Measurements from ENCODE around the gene CRACR2A.

The CRACR2A gene

DNA sequence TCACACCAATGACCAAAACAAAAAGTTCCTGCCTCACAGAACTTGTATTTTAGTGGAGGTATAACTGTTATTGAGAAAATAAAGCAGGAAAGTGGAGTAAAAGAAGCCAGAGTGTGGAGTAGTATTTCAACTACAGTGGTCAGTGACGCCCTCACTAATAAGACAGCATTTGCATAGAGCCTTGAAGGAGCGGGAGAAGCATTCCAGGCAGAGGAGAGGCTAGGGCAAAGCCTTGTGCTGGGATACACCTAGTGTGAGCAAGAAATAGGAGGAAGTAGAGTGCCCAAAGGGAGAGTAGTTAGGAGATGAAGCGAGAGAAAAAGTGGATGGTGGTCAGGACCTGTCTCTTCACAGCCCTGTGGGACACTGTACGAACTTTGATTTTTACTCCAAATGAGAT is 107.8 kb downstream of the CRACR2A start:
- no peak for DNase-seq

DNA sequence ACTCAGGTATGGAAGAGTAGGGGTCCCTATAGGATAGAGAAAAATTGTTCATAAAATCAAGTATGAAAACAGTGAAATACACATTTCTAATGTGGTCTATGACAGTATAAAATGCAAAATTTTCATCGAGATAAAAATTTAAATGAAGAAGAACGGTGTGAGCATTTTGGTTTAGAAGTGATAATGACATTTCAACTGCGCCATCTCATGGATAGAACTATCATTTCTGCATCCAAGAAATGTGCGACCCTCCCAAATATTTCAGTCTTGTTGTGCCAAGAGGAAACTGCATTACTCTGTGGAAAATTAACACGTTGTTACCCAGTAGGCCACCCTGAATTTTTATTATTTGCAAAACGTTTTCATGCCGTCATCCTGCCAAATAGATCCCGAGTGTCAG is 108.8 kb downstream of the CRACR2A start:
- DNase-seq = no peak

DNA sequence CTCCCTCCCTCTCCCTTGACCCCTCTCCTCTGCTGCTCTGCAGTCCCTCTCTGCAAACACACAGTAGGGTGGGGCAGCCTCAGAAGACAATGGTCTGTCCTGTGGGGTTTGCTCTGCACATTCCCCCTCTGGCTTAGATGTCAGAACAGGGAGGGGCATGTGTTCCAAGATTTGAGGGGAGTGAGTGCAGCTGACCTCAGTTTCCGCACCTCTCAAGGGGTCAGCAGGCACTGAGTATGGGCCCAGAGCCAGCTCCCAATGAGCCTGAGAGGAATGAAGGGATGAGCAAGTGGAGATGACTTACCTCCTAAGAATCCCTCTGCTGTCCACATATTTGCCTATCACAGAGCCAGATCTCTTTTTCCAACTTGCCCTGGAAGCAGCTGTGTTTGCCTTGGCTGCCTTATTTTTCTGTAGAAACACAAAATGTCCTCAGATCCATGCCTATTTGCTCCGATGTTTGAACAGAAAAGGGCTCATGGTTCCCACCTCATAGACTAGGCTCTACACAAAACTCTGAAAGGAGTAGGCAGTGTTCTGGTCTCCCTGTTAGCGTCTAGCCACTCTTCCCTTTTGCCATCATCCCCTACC is 111.4 kb downstream of the CRACR2A start:
- no peak for DNase-seq

DNA sequence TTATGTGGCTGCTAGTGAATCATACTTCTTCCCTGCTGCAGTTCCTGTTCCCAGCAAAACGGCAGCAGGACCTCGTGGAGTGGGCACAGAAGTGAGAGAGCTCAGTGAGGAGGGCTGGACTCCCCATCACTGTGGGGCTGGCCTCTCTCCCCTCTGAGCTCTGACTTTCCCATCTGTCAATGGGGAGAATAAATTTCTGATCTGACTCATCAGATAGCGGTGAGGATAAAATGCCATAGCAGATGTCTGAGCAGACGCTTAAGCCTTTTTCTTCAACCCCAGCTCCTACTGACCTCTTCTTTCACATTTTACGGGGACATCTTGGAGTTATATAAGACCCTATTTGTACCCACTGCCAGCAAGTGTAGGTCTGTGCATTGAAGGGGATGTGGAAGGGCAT is 116.6 kb downstream of the CRACR2A start:
- DNase-seq = no peak

DNA sequence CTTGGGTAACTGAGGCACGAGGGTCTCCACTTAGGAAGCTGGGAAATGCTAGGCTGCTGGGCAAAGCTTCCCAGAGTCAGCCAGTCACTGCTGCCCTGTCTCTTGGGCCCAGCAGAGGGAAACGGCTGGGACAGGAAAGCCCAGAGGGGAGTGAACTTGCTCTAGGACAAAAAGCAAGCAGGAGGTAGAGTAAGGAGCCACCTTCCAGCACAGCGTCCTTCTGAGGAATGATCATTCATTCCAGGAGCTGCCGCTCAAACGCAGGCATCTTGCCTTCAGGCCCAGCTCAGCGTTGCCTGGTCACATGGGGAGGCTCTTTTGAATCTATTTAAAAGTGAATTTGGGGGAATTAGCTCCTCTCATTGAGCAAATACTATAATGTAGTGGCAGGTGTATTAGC is 118.6 kb downstream of the CRACR2A start:
- no peak for DNase-seq

DNA sequence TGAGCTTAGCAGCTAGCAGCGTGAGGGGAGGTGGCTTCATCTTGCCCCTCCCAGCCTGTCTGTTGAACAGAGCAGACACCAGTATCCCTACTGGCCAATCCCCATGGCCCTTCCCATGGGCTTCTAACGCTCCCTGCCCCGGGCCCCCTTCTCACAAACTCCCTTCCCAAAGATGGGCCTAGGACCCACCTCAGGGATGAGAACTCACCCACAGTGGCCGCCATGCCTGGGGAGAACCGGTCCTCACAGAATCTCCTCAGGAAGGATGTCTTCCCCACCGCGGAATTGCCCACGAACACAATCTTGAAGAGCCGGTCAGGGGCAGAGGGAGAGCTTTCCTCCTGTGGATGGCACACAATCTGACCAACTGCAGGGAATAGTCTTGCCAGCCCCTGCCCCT is 119.5 kb downstream of the CRACR2A start:
- DNase-seq = no peak

DNA sequence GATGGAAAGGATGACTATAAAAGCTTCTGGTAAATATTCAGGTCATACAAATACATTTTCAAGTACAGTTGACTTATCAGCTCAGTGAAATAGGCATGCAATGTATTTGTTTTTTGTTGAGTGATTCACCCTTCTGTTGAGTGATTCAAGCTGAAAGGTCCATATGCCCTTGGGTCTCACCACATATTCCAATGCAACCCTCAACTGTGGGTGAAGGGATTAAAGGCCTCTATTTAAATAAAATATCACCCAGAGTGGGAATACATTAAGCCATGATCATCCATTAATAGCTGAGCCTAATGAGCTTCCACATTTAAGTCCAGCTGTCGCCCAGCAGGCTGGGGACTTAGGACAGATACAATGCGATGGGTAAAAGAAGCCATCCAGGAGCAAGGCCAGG is 120.2 kb downstream of the CRACR2A start:
- no peak for DNase-seq

DNA sequence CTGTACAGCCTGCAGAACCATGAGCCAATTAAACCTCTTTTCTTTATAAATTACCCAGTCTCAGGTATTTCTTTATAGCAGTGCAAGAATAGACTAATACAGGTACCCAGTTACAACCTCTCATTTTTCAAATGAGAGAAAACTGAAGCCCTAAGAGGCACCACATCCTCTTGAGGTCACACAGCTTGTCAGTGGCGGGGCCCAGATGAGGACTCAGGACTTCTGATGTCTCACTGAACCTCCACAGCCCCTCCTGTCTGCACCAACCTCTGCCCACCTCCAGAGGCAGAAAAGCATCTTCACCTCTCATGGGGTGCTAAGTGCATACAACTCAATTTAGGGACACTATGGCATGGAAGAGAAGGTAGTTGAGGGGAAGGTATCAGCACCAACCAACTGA is 120.7 kb downstream of the CRACR2A start:
- no peak for DNase-seq

DNA sequence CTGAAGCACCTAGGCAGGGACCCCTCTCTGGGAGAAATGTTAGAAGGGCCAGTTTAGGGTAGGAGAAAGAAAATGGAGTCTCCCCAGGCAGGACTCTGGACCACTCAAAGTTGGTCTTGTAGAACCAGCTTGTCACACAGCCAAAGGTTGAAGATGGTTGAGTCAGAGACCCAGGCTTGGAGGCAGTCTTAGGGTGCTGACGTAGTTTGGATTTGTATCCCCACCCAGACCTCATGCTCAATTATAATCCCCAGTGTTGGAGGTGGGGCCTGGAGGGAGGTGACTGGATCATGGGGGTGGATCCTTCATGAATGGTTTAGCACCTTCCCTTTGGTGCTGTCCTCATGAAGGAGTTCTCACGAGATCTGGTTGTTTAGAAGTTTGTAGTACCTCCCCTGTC is 121.2 kb downstream of the CRACR2A start:
- no peak for DNase-seq

DNA sequence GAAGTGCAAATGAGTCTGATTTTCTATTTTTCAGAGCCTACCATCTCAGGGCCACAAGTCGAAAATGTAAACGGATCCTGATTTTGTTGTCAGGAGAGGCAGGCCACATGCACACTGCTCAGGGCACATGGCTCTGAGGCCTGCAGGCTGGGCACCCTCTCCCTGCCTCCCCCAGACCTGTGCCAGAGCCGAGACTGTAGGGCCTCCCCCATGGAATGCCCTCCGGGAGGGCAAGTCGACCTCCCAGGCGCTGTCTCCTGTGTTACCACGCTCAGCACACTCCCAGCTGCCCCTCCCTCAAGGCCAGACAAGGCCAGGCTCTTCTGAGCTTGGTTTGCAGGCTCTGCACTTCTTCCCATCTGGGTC is 121.7 kb downstream of the CRACR2A start:
- no peak for DNase-seq

DNA sequence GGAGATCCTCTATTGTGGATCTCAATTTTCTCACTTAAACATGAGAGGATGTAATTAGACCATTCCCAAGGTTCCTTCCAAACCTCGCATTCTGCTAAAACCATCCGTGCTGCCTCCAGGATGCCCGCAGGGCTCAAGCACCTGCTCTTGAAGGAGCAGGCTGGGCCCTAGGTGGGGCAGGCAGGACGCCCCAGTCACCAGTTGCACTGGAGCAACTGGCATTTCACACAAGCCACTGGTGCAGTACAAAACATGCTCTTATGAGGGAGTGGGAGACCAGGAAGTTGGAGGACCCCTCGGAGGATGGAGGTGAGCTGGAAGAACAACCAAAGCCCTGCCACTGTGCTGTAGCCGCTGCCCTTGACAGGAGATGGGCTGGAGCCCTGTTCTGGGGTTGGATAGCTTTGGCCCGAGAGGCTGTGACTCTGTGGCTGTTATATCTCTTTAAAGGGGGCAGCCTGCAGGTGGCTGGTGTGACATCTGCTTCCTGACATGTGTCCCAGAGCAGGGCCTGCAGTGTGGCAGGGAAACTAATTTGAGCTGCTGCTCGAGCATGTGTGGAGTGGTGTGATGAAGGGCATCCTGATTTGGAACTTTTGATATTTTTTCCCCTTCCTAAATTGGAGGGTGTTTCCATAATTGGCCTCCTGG is 122.2 kb downstream of the CRACR2A start:
- DNase-seq = no peak

DNA sequence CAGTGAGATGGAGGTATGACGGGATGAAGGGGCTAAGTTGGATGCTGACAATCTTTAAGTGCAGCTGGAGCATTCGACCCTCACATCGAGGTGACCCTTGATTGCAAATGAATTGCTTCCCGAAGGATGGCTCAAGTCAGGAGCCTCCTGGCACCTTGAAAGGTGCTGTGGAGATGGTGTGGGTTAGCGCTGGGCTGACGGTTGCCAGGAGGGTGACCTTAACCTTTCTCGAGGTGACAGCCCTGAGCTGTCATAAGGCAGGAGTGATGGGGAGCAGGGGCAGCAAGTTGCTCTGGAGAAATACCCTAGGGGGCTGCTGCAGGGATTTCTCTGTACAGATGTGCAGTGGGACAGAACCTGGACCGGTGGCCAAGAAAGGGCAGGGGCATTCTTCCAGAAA is 122.8 kb downstream of the CRACR2A start:
- DNase-seq = no peak

DNA sequence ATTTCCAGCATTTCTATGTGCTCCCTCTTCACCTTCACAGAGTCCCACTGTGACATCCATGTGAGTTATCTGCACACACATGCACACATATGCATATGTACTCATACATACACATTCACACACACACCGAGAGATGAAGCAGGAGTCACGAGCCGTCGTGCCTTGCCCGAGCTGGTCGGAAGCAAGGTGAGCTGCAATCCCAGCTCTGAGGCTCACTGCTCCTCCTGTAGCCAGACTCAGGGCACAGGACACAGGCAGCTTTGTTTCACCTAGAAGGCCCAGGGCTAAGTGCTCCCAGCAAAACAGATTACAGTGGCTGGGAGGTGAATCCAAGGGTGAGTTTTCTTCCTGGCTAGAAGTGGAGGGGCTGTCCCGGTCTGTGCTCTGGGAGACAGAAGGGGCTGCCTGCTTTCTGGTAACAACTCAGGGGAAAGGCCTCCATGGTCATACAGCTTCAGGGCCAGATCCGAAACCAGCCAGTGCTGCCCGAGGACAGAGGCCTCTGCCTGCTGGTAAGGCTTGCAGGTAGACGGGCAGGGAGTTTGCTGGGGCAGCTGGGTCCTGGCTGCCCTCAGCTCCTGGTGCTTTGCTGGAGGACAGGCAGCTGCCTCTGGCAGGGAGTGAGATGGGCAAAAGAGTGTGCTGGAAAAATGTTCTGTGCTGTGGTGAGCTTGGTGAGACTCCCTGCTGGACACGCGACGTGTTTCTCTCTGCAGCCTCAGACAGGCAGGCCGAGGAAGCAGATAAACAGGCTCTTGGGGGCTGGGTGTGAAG is 123.7 kb downstream of the CRACR2A start:
- DNase-seq = no peak

DNA sequence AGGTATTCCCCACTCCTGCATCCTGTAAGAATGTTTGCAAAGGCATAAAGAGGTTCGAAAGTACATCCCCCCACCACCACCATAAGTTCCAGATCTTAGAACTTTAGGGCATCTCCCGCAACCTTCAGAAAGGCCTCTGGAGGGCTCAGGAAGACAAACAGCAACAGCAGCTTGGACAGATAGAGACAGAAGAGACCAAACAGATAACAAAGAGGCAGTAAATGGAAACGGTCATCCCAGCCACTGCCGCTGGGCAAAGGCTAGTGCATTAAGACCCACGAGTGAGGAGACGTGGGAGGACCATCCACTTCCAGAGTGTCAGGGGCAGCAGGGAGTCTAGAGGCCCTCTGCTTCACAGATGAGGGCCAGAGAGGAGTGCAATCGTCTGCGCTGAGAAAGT is 124.3 kb downstream of the CRACR2A start:
- DNase-seq = no peak

DNA sequence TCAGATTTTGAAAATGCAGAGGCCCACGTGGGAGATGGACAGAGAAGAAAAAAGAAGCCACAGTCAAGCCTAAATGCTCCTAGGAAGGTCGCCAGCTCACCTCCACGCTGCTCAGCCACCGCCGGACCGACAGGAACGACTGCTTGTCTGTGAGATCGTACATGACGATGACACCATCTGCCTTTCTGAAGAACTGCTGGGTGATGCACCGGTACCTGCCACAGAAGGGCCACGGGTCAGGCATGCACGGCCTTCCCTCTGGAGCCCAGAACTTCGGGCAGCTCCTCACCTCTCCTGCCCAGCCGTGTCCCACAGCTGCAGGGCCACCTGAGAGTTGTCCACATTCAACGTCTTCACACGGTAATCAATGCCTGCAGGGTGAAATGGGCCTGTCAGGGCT is 125.6 kb downstream of the CRACR2A start:
- no peak for DNase-seq

DNA sequence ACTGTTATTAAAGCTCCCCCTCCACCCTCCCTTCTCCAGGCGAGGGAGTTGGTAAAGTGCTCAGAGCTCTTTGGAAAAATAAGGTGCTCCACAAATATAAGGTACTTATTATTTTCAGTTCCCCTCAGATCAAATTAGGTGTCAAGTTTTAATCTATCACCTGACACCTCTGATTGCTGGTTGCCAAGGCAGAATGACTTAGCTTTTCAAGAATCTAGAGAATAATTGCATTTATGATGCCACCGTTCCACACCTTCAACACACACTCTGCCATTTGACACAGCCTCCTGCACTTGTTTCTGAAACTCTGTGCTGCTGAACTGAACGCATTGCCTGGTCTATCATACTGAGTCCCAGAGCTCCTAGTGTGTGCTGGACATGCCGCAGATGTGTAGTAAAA is 128.6 kb downstream of the CRACR2A start:
- no peak for DNase-seq

DNA sequence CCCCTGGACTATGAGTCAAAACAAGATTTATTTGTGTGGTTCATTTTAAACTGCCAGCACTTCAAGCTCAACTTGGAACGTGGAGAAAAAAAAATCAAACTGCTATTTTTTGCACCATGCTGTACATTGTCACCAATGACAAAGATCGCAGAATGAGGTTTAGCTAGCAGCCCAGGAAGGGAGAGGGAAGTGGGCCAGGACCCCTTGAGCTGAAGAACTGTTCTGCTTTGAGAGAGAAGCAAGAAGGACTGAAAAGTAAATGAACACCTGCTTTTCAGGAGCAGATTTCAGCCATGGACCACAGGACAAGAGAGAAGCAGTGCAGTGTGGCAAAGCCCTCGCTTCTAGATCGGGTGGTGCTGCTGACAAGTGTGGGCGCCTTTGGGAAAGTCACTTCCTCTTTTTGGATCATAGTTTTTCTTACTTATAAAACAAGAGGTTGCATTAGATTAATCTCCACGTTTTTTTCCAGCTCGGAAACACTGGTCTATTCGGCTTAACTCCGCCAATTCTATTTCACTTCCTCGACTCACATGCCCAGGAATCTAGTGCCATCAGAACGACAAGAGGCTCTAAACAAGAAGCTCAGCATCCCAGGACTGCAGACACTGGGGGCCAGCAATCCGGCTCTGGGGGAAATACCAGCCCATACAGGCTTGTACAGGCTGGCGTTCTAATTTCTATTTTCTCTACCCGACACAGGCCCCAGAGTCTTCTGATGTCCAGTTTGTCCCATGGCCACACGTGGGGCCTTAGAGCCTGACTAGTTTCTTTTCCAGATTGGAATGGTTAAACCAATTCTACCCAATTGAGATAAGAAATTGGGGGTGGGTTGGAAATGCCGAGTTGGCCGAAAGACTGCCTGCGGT is 129.9 kb downstream of the CRACR2A start:
- DNase-seq = no peak

DNA sequence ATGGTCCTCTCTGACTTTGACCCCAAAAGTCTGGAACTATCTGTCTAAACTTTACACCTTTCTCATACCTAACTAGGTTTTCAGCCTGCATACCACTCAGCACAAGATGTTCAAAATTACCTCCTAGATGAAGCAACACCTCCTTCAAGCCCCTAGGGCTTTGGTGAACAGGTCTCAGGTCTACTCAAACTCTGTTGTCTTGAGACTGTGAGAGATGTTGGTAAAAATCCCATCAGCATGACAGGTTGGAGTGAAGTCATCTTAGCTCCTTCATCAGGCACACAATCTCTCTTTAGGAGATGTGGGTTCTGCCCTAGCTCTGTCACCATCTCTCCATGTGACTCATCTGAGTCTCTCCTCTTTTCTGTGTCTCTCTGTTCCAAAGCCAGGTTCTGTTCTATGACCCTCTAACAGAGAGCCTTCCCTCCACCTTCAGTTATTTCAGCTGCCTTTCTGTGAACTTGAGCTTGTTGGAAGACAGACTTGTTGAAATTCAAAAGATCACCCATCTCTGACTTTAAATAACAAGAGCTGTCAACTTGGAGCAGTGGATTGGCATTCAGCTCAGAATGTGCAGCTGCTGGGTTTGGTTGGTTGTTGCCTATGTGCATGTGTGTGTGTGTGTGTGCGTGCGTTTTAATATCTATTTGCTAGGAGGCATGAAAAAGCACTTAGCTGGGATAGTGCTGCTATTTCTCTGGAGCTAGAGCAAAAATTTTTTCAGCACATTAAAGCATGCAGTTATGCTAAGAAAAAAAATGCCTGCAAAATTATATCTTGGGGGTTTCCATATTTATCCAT is 130.7 kb downstream of the CRACR2A start:
- DNase-seq = no peak

DNA sequence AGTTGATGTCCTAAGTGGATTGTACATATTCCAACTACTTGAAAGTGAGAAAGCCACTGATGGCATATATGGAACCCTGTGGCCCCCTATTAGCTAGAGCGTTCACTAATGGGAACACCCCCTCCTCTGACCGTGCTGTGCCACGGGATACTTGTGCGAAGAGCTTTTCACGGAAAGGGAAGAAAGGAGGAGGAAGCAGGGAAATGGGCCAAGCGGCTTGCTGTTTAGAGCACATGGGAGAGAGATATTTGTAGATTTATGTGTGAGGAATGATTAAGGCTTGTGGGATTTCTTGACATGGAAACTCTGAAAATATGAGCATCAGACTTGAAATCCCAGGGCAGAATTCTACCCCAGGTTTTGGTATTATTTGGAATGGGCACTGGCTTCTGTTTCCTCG is 132.1 kb downstream of the CRACR2A start:
- no peak for DNase-seq

DNA sequence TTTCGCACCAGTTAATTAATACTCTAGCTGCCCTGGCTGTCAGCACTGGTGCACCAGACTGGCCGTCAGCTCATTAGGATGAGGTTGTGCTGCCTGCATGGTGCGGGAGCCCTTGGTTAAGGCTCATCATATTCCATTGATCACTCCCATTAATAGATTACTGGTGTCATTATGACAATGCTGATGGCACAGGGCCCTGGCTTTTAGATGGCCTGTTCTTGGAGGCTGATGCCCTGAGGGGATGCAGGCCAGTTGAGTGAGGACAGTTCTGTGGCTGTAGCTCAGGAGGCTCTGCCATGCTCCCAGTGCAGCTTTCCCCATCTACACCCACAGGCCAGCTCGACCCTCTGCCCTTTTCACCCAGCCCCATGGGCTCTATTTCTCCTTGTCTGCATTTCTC is 135.3 kb downstream of the CRACR2A start:
- DNase-seq = no peak

DNA sequence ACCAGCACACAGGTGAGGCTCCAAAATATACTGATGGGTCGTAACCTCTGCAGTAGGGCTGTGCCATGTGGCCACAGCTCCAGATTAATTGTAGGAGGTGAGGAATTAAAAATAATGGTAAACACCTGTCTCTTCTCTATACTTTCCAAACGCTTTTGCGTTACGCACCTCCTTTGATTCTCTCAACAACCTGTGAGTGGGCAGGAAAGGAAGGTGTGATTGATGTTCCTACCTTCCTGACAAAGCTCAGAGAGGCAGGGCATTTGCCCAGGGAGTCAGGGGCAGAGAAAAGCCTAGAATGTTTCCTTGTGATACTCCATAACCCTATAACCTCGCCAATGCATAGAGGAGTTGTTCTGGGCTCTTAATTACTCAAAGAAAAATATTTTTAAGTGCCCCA is 137.0 kb downstream of the CRACR2A start:
- no peak for DNase-seq

DNA sequence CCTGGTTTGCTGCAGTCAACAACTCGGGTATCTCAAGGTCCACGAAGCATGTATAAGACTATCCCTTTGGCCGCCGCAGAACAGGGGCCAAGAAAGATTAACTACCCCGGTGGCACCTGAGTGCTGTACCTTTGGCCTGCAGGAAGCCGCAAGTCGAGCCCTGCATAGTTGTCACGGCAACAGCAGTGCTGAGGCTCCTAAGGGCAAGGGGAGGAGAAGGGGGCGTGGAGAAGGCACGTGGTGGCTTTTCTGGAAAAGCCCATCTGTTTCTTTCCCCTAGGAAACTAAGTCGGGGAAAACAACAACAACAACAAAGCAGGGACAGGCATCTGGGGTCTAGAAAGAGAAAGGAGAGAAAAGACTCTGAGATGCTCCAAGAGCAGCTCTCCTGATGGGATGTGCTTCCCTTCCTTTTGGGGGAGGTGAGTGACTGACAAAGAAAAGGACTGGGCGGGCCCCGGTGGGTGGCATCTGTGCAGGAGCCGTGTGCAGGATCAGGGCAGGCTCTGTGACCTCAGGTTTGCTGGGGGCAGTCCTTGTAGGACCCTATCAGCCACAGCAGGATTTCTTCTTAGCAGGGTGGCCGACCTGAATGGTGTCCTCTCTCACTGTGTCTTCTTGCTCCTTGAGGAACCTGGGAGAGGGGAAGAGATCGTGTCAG is 138.0 kb downstream of the CRACR2A start:
- DNase-seq = no peak
